TTC549 (cell line): ENCODE data around the gene THSD4.

Source experiments
- FAIRE-seq: peaks from 2 replicates; lab custom pipeline; 2012; peaks lifted over from hg19 to GRCh38; lab: Jason Lieb, UNC

Gene THSD4

DNA sequence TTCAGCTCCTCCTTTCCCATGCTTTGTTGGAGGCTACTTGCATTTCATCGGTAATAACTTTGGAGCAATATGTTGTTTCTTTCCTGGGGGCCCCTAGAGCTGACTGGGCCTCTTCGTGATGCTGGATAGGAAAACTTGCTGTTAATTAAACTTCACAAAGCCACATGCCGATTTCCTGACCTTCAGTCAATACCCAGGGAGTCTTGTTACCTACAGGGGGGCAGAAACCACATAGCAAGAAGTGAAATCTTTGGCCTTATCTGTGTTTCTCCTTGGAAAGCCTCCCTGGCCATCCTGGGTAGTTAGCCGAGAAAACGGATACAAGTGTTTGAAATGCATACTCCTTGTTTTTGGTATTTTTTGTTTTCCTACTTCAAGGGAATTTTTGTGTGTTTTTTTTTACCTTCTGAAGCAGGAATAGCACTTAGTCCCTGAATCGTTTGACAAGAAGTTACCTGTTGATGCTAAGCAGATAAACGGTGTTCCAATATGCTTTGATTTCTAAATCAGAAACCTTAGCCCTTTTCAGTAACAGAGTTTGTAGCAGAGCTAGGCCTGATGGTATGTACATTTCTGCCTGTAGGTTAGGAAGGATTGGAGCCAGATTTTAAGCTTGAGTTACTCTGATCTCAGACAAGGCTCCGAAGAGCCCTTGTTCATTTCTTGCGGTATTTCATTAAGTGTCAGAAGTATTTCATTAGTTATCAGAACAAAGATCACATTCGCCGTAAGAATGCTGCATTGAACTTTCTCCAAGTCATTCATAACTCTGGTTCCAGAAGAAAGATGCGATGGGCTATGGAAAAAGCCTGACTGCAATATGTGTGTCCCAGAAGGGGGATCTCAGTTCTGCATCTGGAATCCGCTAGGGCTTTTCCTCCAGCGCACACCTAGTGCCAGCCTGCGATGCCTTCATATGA lies 111.5 kb downstream of the THSD4 start:
- FAIRE-seq, result no peak

GRCh38 chr15:71228403-71228802 lies 113.1 kb downstream of the THSD4 start:
- no peak for FAIRE-seq

- no peak for FAIRE-seq
Measured at GRCh38 chr15:71230303-71230702, 115.0 kb downstream of the THSD4 start.

- no peak for FAIRE-seq
Measured at GRCh38 chr15:71231758-71232157, 116.5 kb downstream of the THSD4 start.

DNA sequence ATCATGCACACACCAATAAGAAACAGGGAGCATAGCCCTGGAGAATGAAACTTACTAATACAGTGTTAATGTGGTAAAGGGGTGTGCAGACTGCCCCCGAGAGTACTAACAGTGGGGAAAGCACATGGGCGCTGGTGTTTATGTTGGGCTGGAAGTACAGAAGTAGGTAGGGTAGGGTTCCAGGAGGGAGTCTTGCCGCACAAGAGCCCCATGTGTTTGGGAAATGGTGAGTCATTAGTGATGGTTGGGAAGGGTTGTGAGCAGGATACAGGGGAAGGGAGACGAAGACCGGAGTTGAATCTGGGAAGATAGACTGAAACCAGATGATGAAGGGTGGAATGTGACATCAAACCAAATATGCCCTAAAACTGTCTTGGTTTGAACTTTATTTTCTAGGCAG lies 117.1 kb downstream of the THSD4 start:
- no peak for FAIRE-seq

GRCh38 chr15:71237456-71238188 lies 122.4 kb downstream of the THSD4 start:
- FAIRE-seq, result no peak

GRCh38 chr15:71238926-71239325 lies 123.7 kb downstream of the THSD4 start:
- no peak for FAIRE-seq

DNA sequence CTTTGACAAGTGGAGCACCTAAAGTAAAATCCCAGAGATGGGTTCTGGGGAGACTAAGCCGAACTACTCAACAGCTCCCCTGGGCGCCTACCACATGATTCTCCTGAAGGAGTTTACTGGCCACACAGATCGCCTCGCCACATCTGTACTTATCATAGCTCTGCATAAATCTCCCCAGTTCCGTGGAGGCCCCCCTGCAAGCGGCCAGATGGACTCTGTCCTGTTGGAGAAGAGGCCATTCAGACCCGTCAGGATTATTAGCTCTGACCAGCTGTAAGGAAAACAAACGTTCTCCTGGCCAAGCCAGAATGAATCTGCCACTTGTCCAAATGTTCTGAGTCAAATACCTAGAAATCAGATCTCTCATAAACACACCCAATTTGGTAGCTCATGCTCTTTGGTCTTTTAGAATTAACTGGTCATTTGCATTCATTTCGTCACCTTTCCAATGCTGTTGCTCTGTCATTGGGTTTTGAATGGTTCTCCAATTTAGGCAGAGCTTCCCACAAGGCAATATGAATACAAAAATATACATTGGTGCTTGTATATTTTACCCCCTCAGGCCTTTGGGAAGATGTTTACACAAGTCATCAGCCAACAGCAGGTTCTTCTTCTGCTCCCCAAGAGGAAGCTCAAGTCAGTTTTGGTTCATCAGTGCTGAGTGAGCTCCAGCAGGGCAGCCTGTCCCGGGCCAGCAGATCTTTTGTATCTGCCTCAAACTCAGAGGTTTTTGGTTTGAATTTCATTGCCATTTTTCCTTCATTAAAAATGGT lies 124.5 kb downstream of the THSD4 start:
- no peak for FAIRE-seq

- FAIRE-seq, result no peak
Measured at GRCh38 chr15:71242292-71242691, 127.0 kb downstream of the THSD4 start.

- no peak for FAIRE-seq
Measured at GRCh38 chr15:71244250-71244649, 129.0 kb downstream of the THSD4 start.

DNA sequence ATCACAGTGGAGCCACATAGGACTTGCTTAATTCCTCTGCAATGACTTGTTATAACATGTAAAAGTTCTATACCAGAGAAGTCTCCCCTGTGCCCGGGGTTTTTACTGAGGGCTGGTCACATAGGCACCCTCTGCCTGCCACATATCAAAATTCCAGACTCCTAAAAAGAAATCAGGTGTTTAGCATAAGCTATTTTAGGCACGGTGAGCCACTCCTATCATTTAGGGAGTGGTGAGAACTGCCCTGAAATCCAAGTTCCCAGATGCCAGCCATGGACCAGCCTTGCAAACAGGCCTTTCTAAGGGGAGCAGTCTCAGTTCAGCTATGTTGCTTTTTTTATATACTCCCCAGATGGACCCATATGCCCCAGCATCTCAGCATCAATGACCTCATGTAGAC lies 130.3 kb downstream of the THSD4 start:
- FAIRE-seq, result no peak

- FAIRE-seq, result no peak
Measured at GRCh38 chr15:71248386-71248785, 133.1 kb downstream of the THSD4 start.

DNA sequence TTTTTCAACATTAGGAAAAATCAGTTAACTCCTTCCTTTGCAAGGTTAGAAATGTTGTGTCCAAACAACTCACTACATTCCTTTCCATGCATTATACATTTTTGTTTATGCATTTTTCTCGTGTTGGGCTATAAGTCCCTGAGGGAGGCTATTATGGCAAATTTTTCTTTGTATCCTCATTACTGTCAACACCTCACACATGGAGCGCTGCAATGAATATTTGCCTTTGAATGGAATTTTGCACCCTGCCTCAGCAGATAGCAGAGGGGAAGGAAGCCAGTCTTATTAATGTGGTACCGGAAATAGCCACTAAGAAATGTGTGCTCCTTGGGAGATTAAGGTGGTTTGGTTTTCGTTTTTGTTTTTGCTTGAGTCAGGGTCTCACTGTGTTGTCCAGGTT lies 134.7 kb downstream of the THSD4 start:
- no peak for FAIRE-seq

GRCh38 chr15:71250936-71251583 lies 135.8 kb downstream of the THSD4 start:
- no peak for FAIRE-seq

- FAIRE-seq, result no peak
Measured at GRCh38 chr15:71251584-71252043, 136.3 kb downstream of the THSD4 start.

GRCh38 chr15:71252044-71252739 lies 136.9 kb downstream of the THSD4 start:
- no peak for FAIRE-seq

DNA sequence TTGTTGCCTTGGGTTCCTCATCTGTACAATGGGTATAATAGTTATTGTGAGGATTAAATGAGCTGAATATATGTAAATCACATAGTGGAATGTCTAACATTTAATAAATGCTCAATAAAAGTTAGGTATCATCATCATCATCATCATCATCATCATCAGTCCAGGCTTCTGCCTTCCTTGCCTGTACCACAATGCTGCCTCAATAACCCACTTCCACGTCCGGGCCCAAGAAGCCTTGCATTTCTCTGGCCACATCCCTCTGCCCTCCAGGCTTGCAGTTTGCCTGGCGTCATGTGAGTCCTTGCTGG lies 137.4 kb downstream of the THSD4 start:
- no peak for FAIRE-seq

- no peak for FAIRE-seq
Measured at GRCh38 chr15:71254491-71254890, 139.2 kb downstream of the THSD4 start.

GRCh38 chr15:71256934-71257664 lies 141.8 kb downstream of the THSD4 start:
- no peak for FAIRE-seq

DNA sequence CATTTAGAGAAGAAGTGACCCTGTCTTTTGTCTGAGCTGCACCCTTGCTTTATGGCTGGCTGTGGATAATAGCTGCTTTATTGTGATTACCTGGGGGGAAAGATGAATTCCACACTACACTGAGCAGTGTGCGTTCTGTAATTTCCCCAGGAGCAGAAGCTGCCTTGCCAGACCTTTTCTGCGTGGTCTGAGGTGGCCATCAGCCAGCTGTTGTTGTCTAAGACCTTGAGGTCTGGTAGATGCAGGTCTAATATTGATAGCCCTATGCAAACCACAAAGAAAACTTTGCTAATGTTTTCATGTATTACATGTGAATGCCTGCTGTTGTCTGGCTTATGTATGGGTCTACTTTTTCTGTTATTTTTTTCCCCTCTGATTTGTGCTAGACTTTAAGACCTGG lies 144.6 kb downstream of the THSD4 start:
- FAIRE-seq, result no peak

DNA sequence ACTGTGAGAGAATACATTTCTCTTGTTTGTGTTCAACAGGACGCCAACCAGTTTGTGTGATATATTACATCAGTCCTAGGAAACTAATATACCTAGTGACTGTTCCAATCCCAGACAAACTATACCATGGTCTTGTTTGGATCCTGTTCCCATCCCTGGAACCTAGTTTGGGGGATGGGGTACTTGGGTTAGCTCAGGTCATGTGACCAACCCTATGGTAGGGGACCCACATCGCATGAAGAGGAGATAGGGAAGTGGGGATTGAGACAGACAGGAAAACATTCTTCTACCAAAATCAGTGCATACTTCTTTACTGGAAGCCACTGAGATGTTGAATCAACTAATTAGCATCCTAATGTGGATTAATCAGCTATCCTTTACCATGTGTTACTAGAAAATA lies 146.1 kb downstream of the THSD4 start:
- FAIRE-seq, result no peak
